ENCODE data around the gene TIMP2.
A peak's percentile ranks its signal among the peaks of the same experiment; 100 is the strongest.
"Not testable (repeated sequence)": the region's sequence is repeated elsewhere in the genome, so short reads cannot be mapped to it uniquely, and the experiment has no call there.

The TIMP2 gene

DNA sequence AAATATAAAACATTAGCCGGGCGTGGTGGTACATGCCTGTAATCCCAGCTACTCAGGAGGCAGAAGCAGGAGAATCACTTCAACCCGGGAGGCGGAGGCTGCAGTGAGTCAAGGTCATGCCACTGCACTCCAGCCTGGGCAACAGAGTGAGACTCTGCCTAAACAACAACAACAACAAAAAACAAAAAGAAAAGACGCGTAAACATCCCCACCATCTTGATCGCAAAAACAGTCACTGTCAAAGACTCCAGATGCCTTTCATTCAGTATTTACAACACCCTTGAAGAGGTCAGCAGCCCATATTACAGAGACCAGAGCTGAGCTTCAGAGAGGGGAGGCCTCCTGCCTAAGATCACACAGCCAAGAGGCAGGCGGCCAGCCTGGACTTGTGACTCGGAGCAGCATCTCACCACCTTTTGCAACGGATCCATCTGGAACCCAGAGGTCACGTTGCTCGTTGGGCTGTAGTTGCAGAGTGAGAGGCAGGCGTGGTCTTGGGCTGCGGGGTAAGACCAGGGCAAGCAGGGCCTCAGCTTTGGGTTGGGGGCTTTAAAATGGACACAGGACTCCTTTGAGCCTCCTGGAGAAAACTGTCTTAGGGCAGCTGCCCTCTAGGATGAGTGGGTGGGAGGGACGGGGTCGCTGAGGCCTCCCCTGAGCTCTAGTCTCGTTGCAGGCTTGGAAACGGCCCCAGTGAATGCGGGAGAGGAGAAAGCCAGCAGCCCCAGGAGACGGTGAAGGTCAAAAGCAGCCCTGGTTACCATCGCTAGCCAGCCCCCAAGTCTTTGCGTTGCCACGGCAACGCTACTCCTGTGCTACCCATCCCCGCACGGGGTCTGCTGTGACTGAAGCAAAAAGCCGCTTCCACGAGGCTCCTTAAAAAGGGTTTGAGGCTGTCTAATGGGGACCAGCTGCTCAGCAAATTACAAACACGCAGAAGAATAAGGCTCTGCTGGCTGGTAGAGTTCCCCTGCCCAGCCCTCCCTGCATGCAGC lies 28.5 kb upstream of the TIMP2 start:
- peak; percentile 25 for DNase-seq

DNA sequence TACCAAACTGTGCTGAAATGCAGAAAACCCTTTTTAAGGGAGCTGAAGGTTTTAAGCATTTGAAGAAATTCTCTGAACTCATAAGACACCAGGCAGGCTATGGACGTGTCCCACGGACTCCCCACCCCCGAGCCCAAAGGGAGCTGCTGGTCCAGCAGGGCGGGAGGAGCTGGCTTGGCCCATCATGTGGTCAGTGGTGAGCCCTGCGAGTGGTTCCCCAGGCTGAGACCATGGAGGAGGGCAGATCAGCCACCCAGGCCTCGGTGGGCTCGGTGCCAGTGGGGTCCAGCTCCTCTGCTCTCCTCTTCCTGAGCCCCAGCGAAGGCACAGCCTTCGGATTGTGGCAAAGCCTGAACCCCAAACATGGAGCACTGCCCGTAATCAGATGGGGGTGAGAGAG lies 27.5 kb upstream of the TIMP2 start:
- DNase-seq, result no peak

DNA sequence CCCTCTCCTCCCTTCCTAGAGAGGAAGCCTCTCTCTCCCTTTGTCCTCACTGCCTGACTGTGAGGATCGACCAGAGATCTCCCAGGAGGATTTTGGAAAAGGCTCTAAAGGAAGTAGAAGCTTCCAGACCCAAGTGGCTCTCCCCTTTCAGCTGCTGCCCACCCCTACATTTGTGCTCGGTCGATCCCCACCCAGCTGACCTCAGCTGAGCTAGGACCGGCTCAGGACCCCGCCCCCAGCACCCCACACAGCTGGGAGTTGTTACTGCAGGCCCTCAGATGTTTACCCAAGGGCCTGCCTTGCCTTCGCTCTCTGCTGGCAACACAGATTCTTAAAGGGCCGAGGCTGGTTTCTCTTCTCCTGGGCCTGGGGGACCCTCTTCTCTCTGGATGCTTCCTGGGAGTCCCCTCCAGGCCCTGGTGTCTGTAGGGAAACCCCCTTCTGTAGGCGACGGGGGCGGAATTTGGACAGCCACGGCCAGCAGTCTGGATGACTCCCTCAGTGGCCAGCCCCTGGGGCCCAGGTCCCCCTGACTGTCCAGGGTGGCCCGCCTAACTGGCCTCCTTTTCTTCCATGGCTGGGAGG lies 26.9 kb upstream of the TIMP2 start:
- no peak for DNase-seq

DNA sequence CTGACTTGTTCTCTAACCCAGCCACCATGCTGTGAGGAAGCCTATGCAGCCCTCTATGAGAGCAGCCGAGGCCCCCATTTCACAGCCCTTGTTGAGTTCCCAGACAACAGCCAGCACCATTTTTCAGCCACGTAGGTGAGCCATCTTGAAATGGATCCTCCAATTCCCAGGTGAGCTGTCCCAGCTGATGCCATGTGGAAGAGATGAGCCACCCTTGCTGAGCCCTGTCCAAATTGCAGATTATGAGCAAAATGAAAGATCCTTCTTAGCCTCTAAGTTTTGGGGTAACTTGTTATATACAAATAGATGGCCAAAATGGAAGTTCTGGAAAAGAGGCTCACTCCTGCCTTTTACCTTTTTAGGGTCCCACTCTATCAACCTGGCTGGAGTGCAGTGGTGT lies 25.7 kb upstream of the TIMP2 start:
- no peak for DNase-seq

DNA sequence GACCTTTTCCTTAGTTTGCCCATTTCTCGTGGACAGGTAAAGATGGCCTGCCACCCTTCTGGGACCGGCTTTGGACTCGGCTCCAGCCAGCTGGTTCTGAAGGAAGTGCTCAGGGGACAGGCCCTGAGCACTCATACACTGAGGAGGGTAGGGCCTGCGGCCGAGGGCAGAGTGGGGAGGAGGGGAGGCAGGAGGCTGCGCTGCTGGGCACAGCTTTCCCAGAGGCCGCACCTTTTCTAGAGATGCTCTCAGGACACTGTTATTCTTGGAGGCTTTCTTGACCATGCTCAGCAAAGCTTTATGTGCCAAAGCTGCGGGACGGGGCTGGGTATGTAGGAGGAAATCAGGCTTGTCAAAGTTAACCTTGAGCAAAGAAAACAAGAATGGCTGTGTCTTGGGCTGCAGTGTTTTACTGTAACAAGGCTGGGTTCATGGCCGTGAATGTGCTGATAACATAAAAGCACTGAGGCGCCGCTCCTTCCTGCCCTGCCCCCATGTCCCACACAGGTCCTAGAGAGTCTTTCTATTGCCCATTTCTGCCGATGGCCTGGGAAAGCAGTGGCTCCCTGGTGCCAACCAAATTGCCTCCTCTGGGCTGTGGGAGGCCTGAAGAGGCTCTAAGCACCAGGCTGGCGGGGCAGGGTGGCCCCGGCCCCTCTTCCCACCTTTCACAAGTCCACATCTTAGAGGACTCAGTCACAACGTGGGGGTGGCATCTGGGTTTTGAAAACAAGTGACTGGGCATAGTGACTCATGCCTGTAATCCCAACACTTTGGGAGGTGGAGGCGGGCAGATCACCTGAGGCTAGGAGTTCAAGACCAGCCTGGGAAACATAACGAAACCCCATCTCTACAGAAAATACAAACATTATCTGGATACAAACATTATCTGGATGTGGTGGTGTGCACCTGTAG lies 22.3 kb upstream of the TIMP2 start:
- DNase-seq, result no peak

DNA sequence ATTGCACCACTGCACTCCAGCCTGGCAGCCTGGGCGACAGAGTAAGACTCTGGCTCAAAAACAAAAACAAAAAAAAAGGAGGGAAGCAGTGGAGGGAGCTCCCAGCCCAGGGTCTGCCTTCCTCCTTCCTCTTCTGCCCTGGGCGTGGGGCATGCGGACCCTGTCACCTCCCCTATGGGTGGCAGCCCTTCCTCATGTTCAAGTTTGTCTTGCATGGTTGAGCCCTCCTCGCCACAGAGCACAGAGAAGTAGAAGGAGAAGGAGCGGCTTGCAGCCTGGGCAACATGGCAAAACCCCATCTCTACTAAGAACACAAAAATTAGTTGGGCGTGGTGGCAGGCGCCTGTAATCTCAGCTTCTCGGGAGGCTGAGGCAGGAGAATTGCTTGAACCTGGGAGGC lies 21.4 kb upstream of the TIMP2 start:
- no peak for DNase-seq

DNA sequence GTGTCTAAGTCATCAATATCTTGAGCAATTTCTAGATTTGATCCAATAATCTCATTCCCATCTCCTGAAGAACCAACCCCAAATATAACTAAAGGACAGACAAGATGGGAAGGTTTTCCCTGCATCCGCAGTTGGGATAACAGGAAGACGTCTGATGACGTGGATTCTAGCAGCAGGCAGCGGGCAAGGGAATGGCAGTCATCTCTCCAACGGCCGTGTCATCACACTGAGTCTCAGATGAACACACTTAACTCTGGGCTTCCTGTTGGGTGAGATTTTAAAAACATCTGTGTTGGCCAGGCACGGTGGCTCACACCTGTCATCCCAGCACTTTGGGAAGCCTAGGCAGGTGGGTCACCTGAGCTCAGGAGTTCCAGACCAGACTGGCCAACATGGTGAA lies 20.9 kb upstream of the TIMP2 start:
- DNase-seq, result no peak

DNA sequence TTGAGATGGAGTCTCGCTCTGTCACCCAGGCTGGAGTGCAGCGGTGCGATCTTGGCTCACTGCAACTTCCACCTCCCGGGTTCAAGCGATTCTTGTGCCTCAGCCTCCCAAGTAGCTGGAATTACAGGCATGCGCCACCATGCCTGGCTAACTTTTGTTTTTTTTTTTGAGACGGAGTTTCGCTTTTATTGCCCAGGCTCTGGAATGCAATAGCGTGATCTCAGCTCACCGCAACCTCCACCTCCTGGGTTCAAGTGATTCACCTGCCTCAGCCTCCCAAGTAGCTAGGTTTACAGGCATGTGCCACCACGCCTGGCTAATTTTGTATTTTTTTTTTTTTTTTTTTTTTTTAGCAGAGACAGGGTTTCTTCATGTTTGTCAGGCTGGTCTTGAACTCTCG lies 20.3 kb upstream of the TIMP2 start:
- not testable (repeated sequence) for DNase-seq

DNA sequence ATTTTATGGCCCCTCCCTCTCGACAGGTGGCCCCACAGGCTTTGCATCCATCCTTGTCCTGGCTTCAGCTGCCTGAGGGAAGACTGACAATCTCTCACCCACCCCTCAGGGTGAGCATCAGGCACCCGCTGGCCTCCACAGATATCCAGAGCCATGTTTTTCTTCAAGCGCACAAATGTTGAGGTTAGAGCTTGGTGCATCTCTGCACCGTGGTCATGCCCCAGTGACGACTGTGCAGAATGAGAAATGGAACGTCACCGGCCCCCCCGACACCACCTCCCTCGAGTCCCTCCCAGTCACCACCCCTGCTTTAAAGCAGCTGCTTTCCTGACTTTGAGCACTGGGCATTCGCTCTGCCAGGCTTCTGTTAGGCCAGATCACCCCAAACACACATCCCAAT lies 19.8 kb upstream of the TIMP2 start:
- DNase-seq, result no peak

DNA sequence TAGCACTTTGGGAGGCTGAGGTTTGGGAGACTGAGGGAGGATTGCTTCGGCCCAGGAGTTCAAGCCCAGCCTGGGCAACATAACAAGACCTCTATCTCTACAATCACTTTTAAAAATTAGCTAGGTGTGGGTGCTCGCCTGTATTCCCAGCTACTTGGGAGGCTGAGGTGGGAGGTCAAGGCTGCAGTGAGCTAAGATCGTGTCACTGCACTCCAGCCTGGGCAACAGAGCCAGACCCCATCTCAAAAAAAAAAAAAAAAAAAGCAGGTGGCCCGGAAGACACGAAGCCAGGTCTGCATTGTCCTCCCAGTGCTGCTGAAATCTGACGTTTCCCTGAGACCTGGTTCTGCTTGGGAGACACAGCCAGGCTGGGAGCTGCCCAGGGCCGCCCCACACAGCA lies 18.8 kb upstream of the TIMP2 start:
- no peak for DNase-seq

DNA sequence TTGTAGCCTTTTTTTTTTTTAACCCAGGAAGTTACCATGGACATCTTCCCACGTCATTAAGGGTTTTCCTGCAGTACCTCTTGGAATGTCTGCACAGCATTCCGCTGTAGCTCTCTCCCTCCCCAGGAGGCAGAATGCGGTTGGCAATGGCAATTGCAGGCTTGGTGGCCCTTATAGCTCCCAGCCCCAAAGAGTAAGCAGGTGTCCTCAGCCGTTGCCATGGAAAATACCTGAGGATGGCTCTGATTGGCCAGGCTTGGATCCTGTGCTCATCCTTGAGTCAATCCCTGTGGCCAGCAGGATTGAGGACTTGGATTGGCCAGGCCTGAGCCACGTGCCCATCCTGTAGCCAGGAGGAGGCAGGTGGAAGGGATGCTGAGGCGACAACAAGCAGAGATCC lies 15.5 kb upstream of the TIMP2 start:
- DNase-seq, result peak; percentile 70

DNA sequence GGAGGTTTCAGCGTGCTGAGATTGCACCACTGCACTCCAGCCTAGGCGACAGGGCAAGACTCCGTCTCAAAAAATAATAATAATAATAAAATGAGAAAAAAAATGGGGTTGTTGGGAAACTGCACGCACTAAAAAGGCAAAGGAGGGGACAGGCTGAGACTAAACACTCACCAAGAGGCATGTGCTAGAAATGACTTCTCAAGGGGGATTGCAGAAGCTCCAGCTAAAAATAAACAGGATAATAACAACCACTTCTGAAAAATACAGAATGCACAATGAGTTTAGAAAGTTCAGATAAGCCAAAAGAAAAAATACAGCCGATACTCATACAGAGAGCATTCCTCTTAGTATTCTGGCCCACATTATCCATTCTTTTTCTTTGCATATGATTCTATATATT lies 15.1 kb upstream of the TIMP2 start:
- no peak for DNase-seq

DNA sequence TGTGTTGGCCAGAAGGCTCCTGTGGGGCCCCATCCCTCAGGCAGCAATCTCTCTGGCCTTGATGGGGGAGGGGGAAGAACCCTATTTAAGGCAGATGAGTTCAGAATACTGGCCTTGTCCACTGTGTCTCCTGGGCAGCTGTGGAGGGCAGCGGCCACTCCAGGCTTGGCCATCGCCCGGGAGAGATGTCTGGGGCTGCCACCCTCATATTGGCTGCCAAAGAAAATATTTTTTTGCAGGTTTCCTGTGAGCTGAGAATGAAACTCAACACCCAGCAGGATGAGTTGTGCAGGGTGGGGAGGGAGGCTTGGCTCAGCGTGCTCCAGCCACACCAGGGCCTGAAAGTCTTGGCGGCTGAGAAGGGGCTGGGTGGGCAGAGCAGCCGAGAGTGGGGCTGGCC lies 14.4 kb upstream of the TIMP2 start:
- DNase-seq, result no peak

DNA sequence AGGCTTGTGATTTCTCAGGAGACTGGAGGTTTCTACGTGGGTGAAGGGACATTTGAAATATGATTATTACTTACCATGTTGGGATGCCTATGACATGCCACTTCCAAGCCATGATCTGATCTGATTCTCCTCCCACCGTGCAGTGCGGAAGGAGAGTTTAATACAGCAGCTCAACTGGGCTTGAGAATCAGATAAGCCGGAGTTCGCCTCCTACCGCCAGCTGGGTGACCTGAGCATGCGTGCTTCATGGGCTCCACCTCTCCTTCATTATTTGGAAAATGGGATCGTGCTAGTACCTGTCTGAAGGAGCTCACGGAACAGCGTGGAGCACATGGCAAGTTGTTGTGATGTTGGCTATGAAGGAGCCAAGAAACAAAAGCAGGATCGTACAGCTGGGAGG lies 12.4 kb upstream of the TIMP2 start:
- DNase-seq, result no peak

DNA sequence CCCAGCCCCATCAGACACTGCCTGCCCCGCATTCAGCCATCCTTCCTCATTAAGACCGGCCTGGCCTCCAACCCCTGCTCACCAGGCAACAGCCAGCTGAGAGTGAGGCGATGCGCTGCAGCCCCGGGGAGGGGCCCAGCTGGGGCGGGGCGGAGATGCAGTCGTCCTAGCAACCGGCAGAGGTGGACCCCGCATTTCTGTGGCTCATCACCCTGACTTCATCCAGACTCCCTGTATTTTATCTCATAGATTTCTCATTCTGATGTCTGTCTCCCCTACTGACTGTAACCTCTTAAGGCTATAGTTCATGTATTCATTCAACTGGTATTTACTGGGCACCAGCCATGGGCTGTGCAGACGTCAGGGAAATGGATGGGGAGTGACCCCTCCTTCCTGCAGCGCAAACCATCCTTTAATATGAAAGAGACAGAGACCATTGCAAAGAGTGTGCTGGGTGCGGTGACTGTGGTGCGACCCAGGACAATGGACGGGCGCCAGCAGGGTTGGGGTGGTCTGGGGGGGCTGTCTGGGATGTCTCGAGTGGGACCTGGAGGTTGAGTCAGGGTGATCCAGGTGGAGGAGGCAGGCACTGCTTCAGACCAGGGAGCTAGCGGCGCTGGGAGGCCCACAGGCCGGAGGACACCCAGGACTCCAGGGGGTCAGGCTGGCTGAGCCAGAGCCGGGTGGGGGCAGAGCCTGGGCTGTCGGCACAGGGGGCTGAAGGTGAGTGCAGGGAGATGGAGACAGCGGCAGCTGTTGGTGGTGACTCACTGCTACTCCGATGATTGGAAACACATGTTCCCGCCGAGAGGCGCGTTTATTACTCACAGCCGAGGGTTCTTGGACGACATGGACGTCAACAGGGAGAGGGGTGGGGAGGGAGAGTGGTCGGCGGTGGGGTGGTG lies 10.5 kb upstream of the TIMP2 start:
- DNase-seq, result peak; percentile 98

DNA sequence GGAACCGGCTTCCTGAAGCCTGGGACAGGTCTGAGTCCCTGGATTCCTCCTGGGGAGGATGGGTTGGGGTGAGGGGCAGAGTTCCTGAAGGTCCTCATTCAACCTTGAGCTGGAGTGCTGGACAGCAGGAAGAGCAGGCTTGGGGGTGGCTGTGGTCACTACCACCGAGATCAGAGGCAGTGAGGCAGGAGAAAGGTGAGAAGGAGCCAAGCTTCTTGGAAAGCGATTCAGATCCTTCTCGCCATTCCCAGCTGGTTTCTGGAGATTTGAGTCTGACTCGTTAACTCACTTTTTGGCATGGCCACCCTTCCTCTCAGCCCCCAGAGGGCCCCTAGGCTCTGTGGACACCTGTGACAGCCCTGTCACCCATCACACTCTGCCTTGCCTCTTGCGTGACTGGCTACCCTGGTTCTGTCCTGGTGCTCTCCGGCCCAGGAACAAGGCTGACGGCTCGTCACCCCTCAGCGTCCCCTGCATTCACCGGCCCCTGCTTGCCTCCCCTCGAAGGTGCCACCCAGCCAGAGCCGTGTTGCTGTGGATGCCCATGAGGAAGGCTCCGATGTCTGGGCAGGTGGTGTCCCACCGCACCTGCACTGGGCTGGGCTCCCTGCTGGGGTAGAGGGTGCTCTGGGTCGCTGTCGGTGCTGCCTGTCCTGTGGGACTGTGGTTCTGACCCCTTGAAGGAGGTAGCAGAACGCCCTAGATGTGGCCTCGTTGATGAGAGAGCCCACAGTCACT lies 9.7 kb upstream of the TIMP2 start:
- DNase-seq, result peak; percentile 33

DNA sequence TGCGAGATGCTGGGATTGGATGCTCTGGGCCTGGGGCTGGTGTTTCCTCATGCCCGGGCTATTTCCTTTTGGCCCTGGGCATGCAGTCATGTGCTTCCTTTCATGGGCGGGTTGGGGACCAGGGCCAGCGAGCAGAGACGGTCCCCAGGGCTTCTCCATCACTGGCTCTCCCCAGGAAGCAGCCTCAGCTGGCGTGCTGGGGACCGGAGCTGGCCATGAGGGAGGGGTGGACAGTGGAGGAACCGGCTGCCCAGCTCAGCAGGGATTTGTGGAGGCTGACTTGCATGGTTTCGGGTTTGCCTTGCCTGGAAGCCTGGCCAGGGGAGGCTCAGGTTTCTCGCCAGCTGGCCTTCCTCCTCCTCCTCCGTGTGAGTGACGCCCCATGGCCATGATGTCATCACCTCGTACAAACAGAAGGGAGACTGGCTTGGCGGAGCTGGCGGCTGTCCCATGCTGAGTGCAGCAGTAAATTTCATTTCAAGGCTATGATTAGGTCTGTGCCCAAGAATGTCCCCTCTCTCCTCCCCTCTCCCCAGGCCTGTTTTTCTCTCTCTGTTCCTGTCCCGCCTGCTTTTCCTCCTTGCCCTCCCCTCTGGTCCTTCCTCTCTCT lies 8.9 kb upstream of the TIMP2 start:
- DNase-seq, result peak; percentile 99

DNA sequence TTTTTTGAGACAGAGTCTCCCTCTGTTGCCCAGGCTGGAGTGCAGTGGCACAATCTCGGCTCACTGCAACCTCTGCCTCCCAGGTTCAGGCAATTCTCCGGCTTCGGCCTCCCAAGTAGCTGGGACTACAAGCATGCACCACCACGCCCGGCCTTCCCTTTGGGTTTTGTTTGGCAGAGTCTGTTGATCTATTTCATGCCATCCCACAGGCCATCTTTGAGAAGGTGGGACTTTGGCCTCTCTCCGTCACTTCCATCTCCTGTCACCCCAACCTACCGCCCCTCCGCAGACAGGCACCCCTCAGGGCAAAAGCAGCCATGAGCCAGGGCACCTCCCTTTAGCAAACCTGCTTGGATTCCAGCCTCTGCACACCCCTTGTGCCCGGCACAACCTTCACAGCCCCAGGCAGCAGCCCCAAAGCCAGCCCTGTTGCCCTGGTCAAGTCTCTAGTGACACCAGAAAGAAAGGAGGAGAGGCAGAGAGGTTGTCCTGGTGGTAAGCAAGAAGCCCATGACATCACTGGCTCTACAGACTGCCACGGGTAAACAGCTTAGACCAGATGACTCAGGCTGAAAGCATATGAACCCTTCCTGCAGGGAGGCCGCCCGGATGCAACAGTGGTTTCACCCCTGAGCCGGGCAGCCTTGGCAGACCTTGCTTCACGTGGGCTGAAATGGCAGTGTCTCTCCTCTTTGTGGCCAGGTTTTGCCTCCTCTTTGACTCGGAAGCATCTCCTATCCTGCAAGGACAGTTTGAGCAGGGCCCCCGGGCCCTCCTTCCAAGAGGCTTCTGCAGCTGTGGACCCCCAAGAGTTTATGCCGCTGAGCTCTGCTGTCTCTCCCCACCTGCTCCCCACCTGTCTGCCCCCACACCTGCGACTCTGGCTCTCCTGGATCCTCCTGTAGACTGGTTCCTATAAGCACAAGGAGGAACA lies 8.1 kb upstream of the TIMP2 start:
- peak; percentile 93 for DNase-seq

DNA sequence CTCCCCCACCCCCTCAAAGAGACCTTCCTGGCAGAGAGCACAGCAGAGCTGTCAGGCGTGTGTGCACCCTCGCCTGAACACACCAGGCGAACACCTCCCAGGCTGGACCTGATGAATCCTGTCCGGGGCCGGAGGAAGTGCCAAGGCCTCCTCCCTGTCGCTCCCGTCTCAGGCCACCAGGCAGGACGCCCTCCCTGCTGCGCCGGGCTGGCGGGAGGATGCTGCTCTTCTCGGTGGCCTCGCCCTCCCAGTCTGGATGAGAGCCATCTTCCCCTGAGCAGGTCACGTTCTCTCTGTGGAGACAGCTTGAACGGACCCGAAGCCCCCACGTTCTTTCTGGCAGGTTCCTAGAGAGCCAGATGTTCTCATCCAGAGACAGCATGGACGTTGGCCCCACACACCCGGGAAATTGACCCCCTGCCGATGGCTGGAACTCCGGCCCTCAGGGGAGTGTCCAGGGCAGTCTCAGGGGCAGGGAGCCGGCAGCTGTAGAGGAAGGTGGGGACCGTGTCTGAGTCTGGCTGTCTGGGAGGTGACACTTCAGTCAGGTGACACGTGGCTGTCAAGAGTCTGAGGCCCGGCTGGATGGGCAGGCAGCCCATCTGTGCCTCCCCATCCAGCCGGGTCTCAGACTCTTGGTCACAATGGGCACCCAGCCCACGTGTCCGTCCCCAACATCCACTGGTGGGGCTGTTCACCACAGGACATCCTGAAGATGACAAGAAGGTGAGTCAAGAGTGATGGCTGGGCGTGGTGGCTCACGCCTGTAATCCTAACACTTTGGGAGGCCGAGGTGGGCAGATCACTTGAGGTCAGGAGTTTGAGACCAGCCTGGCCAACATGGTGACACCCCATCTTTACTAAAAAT lies 5.0 kb upstream of the TIMP2 start:
- DNase-seq, result no peak
